Right atrium auricular region (tissue), 2 donors: ENCODE results near the gene RASAL2. TPM values are rescaled to one million over a fixed set of nuclear protein-coding genes. Genes with fewer than 3 reads are reported as not detected.
"Not testable (repeated sequence)": the region's sequence is repeated elsewhere in the genome, so short reads cannot be mapped to it uniquely, and the experiment has no call there.

Experiments
- DNase-seq: peaks from one replicate; pipeline ENCODE4 v3.0.0-alpha.2; 2019; ENCODE audit warnings: low spot score
- H3K27ac ChIP-seq, 2 donors: fragments of 200-600 bp; sonication (generic); 1 replicate in 1 of 2; 2 replicates in 1 of 2; pipeline ENCODE4 v1.5.1; 2016 to 2019
- H3K27me3 ChIP-seq, 2 donors: fragments of 200-600 bp; sonication (generic); one replicate each; pipeline versions ENCODE4 v1.5.1 to v1.6.0; 2017 to 2019
- H3K36me3 ChIP-seq: fragments of 200-600 bp; sonication (generic); one replicate; pipeline ENCODE4 v1.5.1; 2016
- H3K4me1 ChIP-seq, 2 donors: fragments of 200-600 bp; sonication (generic); one replicate each; pipeline versions ENCODE4 v1.5.1 to v1.6.0; 2017 to 2019
- H3K4me3 ChIP-seq, 2 donors: fragments of 200-600 bp; sonication (generic); 1 replicate in 1 of 2; 2 replicates in 1 of 2; pipeline ENCODE4 v1.5.1; 2017 to 2019; ENCODE audit warnings: mild to moderate bottlenecking in 1 of 2, moderate library complexity in 1 of 2
- H3K9me3 ChIP-seq, 2 donors: fragments of 200-600 bp; sonication (generic); one replicate each; pipeline ENCODE4 v1.5.1; 2019
- CTCF ChIP-seq, 2 donors: fragments of 200-600 bp; sonication (generic); IDR thresholded peaks; one replicate each; pipeline ENCODE4 v1.5.1; 2019; ENCODE audit warnings: antibody characterized with exemption in 2 of 2
- total RNA-seq, 2 donors: library from RNA; depleted of rRNA; stranded (reverse); fragments of >200 nt; gene quantifications; one replicate each; pipeline ENCODE4 v1.1.0, GENCODE V29; 2016

RASAL2 gene
- total RNA-seq, 2 donors from 2014 or later, result 34.1 to 44.7 TPM

GRCh38 chr1:178345238-178345637, 251.3 kb downstream of the RASAL2 start:
- Histone ChIP-seq H3K36me3 (no peaks in the 10 kb centered on the region), H3K4me3 (no peak overlapping the region), H3K27ac (peak overlapping the region; percentile 68 to 90), H3K4me1 (peaks cover 0 to 40% of the 10 kb centered on the region in 2 donors), H3K27me3 (no peaks in the 10 kb centered on the region), H3K9me3 (no peaks in the 10 kb centered on the region)
- no peak for TF ChIP-seq CTCF (IDR thresholded peaks at IDR 0.05)
- no peak for DNase-seq

GRCh38 chr1:178345807-178346206, 251.9 kb downstream of the RASAL2 start:
- peaks cover 0 to 35% of the 10 kb centered on the region in 2 donors for H3K4me1 ChIP-seq

GRCh38 chr1:178349801-178350200, 255.9 kb downstream of the RASAL2 start:
- peaks cover 0 to 15% of the 10 kb centered on the region in 2 donors for H3K4me1 ChIP-seq

More at GRCh38 chr1:178345807-178346206, 251.9 kb downstream of the RASAL2 start:
- no peaks in the 10 kb centered on the region for H3K27me3 ChIP-seq
- no peak for TF ChIP-seq CTCF (IDR thresholded peaks at IDR 0.05)
- no peaks in the 10 kb centered on the region for H3K36me3 ChIP-seq
- no peak overlapping the region for H3K4me3 ChIP-seq
- no peaks in the 10 kb centered on the region for H3K9me3 ChIP-seq
- peak overlapping the region in 1 of 2 donors; percentile 90 for H3K27ac ChIP-seq
- DNase-seq, result no peak

GRCh38 chr1:178351911-178352310, 258.0 kb downstream of the RASAL2 start:
- not testable (repeated sequence) for H3K9me3 ChIP-seq, H3K27ac ChIP-seq, H3K36me3 ChIP-seq, DNase-seq, H3K4me3 ChIP-seq, H3K27me3 ChIP-seq, H3K4me1 ChIP-seq

More at GRCh38 chr1:178349801-178350200, 255.9 kb downstream of the RASAL2 start:
- Histone ChIP-seq H3K9me3 (peaks cover 0 to 5% of the 10 kb centered on the region in 2 donors), H3K27ac (no peak overlapping the region), H3K36me3 (no peaks in the 10 kb centered on the region), H3K27me3 (no peaks in the 10 kb centered on the region), H3K4me3 (no peak overlapping the region)
- TF ChIP-seq CTCF (IDR thresholded peaks at IDR 0.05), result no peak
- no peak for DNase-seq

- H3K27ac ChIP-seq, result no peak overlapping the region
- no peaks in the 10 kb centered on the region for H3K27me3 ChIP-seq
- peaks cover 0 to 7% of the 10 kb centered on the region in 2 donors for H3K4me1 ChIP-seq
- DNase-seq, result no peak
- H3K36me3 ChIP-seq, result no peaks in the 10 kb centered on the region
- peaks cover 0 to 5% of the 10 kb centered on the region in 2 donors for H3K9me3 ChIP-seq
- no peak for TF ChIP-seq CTCF (IDR thresholded peaks at IDR 0.05)
- H3K4me3 ChIP-seq, result no peak overlapping the region
These were observed 259.0 kb downstream of the RASAL2 start for GRCh38 chr1:178352790-178353416.

- Histone ChIP-seq H3K4me3 (no peak overlapping the region), H3K4me1 (peaks cover 0 to 7% of the 10 kb centered on the region in 2 donors), H3K36me3 (no peaks in the 10 kb centered on the region), H3K9me3 (peaks cover 0 to 5% of the 10 kb centered on the region in 2 donors), H3K27ac (no peak overlapping the region), H3K27me3 (no peaks in the 10 kb centered on the region)
- DNase-seq, result no peak
- no peak for TF ChIP-seq CTCF (IDR thresholded peaks at IDR 0.05)
These were observed 259.6 kb downstream of the RASAL2 start for GRCh38 chr1:178353524-178353923.
